GM04503 (cell line): ENCODE measurements around the gene PCDHGA10.
"Not testable (repeated sequence)": the region's sequence is repeated elsewhere in the genome, so short reads cannot be mapped to it uniquely, and the experiment has no call there.

Experiments used
- DNase-seq: peaks from one replicate; pipeline ENCODE4 v3.0.0-alpha.2; 2012; ENCODE audit warnings: low read depth

The PCDHGA10 gene

DNA sequence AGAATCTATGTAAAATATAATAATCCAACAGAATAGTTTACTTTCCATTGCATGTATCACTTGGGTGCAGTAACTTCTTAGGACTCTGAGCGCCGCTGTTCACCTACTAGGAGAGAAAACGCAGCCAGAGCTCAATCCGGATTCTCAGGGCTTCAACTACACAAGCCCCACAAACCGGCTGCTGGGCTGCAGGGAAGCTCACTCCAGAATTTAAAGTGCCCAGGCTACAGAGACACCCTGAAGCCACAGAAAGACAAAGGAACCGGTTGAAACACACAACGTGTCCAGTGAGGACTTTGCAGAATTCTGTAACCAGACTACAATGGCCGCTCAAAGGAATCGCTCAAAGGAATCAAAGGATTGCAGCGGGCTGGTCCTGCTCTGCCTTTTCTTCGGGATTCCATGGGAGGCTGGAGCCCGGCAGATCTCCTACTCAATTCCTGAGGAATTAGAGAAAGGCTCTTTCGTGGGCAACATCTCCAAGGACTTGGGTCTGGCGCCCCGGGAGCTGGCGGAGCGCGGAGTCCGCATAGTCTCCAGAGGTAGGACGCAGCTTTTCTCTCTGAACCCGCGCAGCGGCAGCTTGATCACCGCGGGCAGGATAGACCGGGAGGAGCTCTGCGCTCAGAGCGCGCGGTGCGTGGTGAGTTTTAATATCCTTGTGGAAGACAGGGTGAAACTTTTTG is at the start of gene PCDHGA10:
PCDHGA10 (plus strand) TSS at position 134 of the 686 bp plus-strand sequence; CDS start at position 323, 189 bp downstream.
- DNase-seq, result no peak

GRCh38 chr5:141363952-141364660 is 48.7 kb upstream of the PCDHGA10 start, which contains the start of gene PCDHGA5:
Gene PCDHGA5, plus strand, starts transcription at chr5:141364162. Its CDS starts 169 bp downstream, at chr5:141364331.
- DNase-seq, result no peak

GRCh38 chr5:141366016-141366896 is 46.5 kb upstream of the PCDHGA10 start:
- DNase-seq, result no peak

- DNase-seq, result peak; percentile 9
Measured at GRCh38 chr5:141369994-141370848, 42.6 kb upstream of the PCDHGA10 start, which contains the start of gene PCDHGB3. Gene PCDHGB3, plus strand, starts transcription at chr5:141370242. Its CDS starts 153 bp downstream, at chr5:141370395.

DNA sequence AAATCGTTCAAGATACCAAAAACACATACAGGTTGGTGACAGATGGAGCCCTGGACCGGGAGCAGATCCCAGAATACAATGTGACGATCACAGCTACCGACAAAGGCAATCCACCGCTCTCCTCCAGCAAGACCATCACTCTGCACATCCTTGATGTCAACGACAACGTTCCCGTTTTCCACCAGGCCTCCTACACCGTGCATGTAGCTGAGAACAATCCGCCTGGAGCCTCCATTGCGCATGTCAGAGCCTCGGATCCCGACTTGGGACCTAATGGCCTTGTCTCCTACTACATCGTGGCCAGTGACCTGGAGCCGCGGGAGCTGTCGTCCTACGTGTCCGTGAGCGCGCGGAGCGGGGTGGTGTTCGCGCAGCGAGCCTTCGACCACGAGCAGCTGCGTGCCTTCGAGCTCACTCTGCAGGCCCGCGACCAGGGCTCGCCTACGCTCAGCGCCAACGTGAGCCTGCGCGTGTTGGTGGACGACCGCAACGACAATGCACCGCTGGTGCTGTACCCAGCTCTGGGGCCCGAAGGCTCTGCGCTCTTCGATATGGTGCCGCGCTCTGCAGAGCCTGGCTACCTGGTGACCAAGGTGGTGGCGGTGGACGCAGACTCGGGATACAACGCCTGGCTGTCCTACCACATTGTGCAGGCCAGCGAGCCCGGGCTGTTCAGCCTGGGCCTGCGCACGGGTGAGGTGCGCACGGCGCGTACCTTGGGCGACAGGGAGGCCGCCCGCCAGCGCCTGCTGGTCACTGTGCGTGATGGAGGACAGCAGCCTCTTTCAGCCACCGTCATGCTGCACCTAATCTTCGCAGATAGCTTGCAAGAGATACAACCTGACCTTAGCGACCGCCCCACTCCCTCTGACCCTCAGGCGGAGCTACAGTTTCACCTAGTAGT is 41.0 kb upstream of the PCDHGA10 start:
- no peak for DNase-seq

GRCh38 chr5:141373673-141374317 is 39.0 kb upstream of the PCDHGA10 start, which contains the start of gene PCDHGA6:
Gene PCDHGA6, plus strand, starts transcription at chr5:141373891. Its CDS starts 193 bp downstream, at chr5:141374084.
- DNase-seq, result peak; percentile 15

DNA sequence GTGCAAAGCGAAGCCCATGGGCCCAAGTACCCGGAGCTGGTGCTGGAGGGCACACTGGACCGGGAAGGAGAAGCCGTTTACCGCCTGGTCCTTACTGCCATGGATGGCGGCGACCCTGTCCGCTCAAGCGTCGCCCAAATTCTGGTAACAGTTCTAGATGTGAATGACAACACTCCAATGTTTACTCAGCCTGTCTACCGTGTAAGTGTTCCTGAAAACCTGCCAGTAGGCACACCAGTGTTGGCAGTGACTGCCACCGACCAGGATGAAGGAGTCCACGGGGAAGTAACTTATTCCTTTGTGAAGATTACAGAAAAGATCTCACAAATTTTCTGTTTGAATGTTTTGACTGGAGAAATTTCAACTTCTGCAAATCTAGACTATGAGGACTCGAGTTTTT is 38.2 kb upstream of the PCDHGA10 start:
- DNase-seq, result no peak

DNA sequence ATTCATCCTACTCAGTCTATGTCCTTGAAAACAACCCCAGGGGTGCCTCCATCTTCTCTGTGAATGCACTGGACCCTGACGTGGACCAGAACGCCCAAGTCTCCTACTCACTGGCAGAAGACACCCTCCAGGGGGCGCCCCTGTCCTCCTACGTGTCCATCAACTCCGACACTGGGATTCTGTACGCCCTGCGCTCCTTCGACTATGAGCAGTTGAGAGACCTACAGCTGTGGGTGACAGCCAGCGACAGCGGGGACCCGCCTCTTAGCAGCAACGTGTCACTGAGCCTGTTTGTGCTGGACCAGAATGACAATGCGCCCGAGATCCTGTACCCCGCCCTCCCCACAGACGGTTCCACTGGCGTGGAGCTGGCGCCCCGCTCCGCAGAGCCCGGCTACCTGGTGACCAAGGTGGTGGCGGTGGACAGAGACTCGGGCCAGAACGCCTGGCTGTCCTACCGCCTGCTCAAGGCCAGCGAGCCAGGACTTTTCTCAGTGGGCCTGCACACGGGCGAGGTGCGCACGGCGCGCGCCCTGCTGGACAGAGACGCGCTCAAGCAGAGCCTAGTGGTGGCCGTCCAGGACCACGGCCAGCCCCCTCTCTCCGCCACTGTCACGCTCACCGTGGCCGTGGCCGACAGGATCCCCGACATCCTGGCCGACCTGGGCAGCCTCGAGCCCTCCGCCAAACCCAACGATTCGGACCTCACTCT is 37.2 kb upstream of the PCDHGA10 start:
- not testable (repeated sequence) for DNase-seq

DNA sequence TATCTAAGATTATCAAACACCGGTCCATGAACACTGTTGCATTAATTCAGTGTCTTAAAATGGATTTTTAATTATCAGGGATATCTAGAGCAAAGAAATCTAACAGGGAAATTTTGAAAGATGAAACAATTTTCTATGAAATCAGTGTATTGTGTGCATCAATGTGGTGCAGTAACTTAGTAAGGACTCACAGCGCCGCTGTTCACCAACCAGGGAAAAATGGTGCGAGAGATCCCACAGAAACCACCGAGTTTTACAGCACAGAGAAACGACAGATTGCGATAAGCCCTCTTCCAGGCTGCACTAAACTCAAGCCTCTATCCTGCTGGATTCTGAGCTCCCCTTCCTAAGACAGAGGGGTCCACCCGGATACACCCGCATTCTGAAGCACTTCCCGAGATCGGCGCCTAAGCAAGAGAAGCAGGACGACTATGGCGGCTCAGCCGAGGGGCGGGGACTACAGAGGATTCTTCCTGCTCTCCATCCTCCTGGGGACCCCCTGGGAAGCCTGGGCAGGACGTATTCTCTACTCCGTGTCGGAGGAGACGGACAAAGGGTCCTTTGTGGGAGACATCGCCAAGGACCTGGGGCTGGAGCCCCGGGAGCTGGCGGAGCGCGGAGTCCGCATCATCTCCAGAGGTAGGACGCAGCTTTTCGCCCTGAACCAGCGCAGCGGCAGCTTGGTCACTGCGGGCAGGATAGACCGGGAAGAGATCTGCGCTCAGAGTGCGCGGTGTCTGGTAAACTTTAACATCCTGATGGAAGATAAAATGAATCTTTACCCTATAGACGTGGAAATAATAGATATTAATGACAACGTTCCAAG is 30.1 kb upstream of the PCDHGA10 start, which contains the start of gene PCDHGA7:
PCDHGA7 (plus strand) TSS at position 274 of the 826 bp plus-strand sequence; CDS start at position 432, 158 bp downstream.
- no peak for DNase-seq

DNA sequence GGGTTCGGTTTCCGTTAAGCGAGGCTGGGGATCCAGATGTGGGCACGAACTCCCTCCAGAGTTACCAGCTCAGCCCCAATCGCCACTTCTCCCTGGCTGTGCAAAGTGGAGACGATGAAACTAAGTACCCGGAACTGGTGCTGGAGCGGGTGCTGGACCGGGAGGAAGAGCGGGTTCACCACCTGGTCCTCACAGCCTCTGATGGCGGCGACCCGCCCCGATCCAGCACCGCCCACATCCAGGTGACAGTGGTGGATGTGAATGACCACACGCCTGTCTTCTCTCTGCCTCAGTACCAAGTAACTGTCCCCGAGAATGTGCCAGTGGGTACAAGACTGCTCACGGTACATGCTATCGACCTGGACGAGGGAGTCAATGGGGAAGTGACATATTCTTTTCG is 29.4 kb upstream of the PCDHGA10 start:
- DNase-seq, result no peak

DNA sequence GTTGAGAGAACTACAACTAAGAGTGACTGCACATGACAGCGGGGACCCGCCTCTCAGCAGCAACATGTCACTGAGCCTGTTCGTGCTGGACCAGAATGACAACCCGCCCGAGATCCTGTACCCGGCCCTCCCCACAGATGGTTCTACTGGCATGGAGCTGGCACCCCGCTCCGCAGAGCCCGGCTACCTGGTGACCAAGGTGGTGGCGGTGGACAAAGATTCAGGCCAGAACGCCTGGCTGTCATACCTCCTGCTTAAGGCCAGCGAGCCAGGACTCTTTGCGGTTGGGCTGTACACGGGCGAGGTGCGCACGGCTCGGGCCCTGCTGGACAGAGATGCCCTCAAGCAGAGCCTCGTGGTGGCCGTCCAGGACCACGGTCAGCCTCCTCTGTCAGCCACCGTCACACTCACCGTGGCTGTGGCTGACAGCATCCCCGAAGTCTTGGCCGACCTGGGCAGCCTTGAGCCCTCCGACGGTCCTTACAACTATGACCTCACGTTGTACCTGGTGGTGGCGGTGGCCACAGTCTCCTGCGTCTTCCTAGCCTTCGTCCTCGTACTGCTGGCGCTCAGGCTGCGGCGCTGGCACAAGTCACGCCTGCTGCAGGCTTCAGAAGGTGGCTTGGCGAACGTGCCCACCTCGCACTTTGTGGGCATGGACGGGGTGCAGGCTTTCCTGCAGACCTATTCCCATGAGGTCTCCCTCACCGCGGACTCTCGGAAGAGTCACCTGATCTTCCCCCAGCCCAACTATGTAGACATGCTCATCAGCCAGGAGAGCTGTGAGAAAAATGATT is 28.1 kb upstream of the PCDHGA10 start:
- no peak for DNase-seq

DNA sequence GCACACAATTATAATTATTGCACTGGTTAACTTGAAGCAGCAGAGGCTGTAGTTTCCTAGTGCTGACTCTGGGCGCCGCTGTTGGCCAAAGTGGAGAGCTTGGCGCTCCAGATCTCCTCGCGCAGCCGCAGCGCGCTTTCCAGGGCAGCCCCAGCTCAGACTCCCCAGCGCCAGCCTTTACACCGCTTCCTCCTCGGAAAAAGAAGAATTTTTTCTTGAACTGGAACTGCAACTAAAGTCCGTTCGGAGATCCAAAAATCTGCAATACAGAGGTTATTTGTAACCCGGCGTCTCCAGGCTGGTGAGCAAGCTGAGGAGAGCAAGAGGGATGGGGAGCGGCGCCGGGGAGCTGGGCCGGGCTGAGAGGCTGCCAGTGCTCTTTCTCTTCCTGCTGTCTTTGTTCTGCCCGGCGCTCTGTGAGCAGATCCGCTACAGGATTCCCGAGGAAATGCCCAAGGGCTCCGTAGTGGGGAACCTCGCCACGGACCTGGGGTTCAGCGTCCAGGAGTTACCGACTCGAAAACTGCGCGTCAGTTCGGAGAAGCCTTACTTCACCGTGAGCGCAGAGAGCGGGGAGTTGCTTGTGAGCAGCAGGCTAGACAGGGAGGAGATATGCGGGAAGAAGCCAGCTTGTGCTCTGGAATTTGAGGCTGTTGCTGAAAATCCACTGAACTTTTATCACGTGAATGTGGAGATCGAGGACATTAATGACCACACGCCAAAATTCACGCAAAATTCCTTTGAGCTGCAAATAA is 25.1 kb upstream of the PCDHGA10 start, which contains the start of gene PCDHGB4:
PCDHGB4 (plus strand) TSS at position 142 of the 755 bp plus-strand sequence; CDS start at position 329, 187 bp downstream.
- DNase-seq, result peak; percentile 21

DNA sequence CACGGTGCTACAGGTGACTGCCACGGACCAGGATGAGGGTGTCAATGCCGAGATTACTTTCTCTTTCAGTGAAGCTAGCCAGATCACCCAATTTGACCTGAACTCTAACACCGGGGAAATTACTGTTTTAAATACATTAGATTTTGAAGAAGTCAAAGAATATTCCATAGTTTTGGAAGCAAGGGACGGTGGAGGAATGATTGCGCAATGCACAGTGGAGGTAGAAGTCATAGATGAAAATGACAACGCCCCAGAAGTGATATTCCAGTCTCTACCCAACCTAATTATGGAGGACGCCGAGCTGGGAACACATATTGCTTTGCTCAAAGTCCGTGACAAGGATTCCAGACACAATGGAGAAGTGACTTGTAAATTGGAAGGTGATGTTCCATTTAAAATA is 24.1 kb upstream of the PCDHGA10 start:
- no peak for DNase-seq

GRCh38 chr5:141389153-141390042 is 23.4 kb upstream of the PCDHGA10 start:
- DNase-seq, result no peak
